ENCODE data around the gene ZNF24.

DNA sequence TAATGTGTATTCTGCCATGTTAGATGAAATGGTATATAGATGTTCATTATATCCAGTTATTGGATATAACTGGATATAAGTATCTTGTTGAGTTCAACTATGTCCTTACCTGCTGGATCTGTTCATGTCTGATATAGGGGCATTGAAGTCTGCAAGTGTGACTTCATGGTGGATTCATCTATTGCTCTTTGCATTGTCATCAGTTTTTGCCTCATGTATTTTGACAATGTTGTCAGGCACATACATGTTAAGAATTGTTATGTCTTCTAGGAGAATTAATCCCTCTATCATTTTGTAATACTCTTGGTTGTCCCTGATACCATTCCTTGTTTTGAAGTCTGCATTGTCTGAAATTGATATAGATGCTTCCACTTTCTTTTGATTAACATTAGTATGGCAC is 15.4 kb downstream of the ZNF24 start:
- TF ChIP-seq, protein P1, sequence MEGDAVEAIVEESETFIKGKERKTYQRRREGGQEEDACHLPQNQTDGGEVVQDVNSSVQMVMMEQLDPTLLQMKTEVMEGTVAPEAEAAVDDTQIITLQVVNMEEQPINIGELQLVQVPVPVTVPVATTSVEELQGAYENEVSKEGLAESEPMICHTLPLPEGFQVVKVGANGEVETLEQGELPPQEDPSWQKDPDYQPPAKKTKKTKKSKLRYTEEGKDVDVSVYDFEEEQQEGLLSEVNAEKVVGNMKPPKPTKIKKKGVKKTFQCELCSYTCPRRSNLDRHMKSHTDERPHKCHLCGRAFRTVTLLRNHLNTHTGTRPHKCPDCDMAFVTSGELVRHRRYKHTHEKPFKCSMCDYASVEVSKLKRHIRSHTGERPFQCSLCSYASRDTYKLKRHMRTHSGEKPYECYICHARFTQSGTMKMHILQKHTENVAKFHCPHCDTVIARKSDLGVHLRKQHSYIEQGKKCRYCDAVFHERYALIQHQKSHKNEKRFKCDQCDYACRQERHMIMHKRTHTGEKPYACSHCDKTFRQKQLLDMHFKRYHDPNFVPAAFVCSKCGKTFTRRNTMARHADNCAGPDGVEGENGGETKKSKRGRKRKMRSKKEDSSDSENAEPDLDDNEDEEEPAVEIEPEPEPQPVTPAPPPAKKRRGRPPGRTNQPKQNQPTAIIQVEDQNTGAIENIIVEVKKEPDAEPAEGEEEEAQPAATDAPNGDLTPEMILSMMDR (conservative IDR thresholded peaks at IDR 0.05): no peak
- TF ChIP-seq ZFX (IDR thresholded peaks at IDR 0.05): no peak
